ENCODE data around the gene UBE2C. TPM values are rescaled to one million over a fixed set of nuclear protein-coding genes. Genes with fewer than 3 reads are reported as not detected.

UBE2C gene
- total RNA-seq, 1 experiment from 2014 or later: 249 TPM

GRCh38 chr20:45857114-45857881, 44.9 kb downstream of the UBE2C start, which contains the start of the genes ACOT8 and ZSWIM3 (continued):
- TF ChIP-seq ZNF512 (CRISPR knock-in tag; IDR thresholded peaks at IDR 0.05; ENCODE audit: borderline replicate concordance) (no peak), ARID4B (CRISPR knock-in tag; IDR thresholded peaks at IDR 0.05; ENCODE audit: borderline replicate concordance) (0 out of 2 replicates have a peak, but pooled peaks have one; percentile 61), ELF4 (CRISPR knock-in tag; IDR thresholded peaks at IDR 0.05; ENCODE audit: low read depth) (no peak), FOXJ3 (CRISPR knock-in tag; IDR thresholded peaks at IDR 0.05; ENCODE audit: borderline replicate concordance) (no peak), TEAD4 (CRISPR knock-in tag; IDR thresholded peaks at IDR 0.05) (no peak), RELA (CRISPR knock-in tag; IDR thresholded peaks at IDR 0.05; ENCODE audit: borderline replicate concordance) (no peak), FOXK1 (CRISPR knock-in tag; IDR thresholded peaks at IDR 0.05) (0 out of 2 replicates have a peak, but pooled peaks have one; percentile 36), ZNF263 (CRISPR knock-in tag; IDR thresholded peaks at IDR 0.05; ENCODE audit: low read depth) (no peak), RORB (CRISPR knock-in tag; IDR thresholded peaks at IDR 0.05) (no peak), GRHL2 (CRISPR knock-in tag; IDR thresholded peaks at IDR 0.05; ENCODE audit: insufficient replicate concordance, severe bottlenecking) (no peak), NR2C2 (CRISPR knock-in tag; IDR thresholded peaks at IDR 0.05) (0 out of 2 replicates have a peak, but pooled peaks have one; percentile 55), ZNF671 (CRISPR knock-in tag; IDR thresholded peaks at IDR 0.05) (no peak), CDX4 (CRISPR knock-in tag; IDR thresholded peaks at IDR 0.05; ENCODE audit: borderline replicate concordance) (no peak), E2F5 (CRISPR knock-in tag; IDR thresholded peaks at IDR 0.05) (no peak), NFYB (CRISPR knock-in tag; conservative IDR thresholded peaks at IDR 0.05; ENCODE audit: low read depth) (peak; percentile 98), TP53 (CRISPR knock-in tag; IDR thresholded peaks at IDR 0.05) (no peak), SMAD3 (CRISPR knock-in tag; IDR thresholded peaks at IDR 0.05; ENCODE audit: borderline replicate concordance) (no peak)

GRCh38 chr20:45857882-45858216, 45.4 kb downstream of the UBE2C start:
- H3K4me1 Mint-ChIP-seq: peaks cover 56% of the 10 kb centered on the region
- peak; percentile 38 for ATAC-seq
- CTCF ChIA-PET: interaction anchor here (0.6 to 2.5 kb wide), 7 partner anchors 13 to 154 kb away, joined by 3 to 12 read pairs (median 4); partner anchors contain the start of gene PCIF1
- peak; percentile 55 for DNase-seq (ENCODE audit: low spot score)
- 0 out of 2 replicates have a peak, but pooled peaks cover 4% of the 10 kb centered on the region for H3K36me3 Mint-ChIP-seq
- POLR2A ChIA-PET: interaction anchor here (1.0 kb wide), 1 partner anchor 24 kb away, joined by 4 read pairs; no protein-coding TSS in a partner anchor
- H3K9me3 Mint-ChIP-seq: no peaks in the 10 kb centered on the region
- H3K27ac Mint-ChIP-seq: peak overlapping the region; percentile 95
- H3K27me3 Mint-ChIP-seq (ENCODE audit: low read depth): no peaks in the 10 kb centered on the region
- H3K4me3 Mint-ChIP-seq: peak overlapping the region; percentile 92
- TF ChIP-seq ATF6 (CRISPR knock-in tag; IDR thresholded peaks at IDR 0.05): no peak
- no peak for TF ChIP-seq SMAD4 (CRISPR knock-in tag; IDR thresholded peaks at IDR 0.05)
- TF ChIP-seq ZNF317 (CRISPR knock-in tag; IDR thresholded peaks at IDR 0.05; ENCODE audit: borderline replicate concordance, low read depth): no peak
- TF ChIP-seq ZNF423 (CRISPR knock-in tag; IDR thresholded peaks at IDR 0.05): no peak
- no peak for TF ChIP-seq ZMAT4 (CRISPR knock-in tag; IDR thresholded peaks at IDR 0.05)
- no peak for TF ChIP-seq NR3C1 (CRISPR knock-in tag; conservative IDR thresholded peaks at IDR 0.05; ENCODE audit: low read depth)
- no peak for TF ChIP-seq CBFB (CRISPR knock-in tag; IDR thresholded peaks at IDR 0.05; ENCODE audit: low read depth)
- no peak for TF ChIP-seq ZBTB21 (CRISPR knock-in tag; IDR thresholded peaks at IDR 0.05; ENCODE audit: borderline replicate concordance)
- no peak for TF ChIP-seq FOXJ3 (CRISPR knock-in tag; IDR thresholded peaks at IDR 0.05; ENCODE audit: borderline replicate concordance)
- TF ChIP-seq NR1H2 (CRISPR knock-in tag; IDR thresholded peaks at IDR 0.05): no peak
- TF ChIP-seq TP53 (CRISPR knock-in tag; IDR thresholded peaks at IDR 0.05): no peak
